ENCODE results near the gene PLCB4. TPM values are rescaled to one million over a fixed set of nuclear protein-coding genes. Genes with fewer than 3 reads are reported as not detected.

Gene PLCB4
- total RNA-seq, 2 experiments from 2014 or later, result not detected

GRCh38 chr20:9156529-9157280 is 87.8 kb downstream of the PLCB4 start:
- intact Hi-C loops (cut with micrococcal nuclease; ENCODE audit: unreplicated experiment), result no loop called here
- no peak for DNase-seq (ENCODE audit: low spot score)

GRCh38 chr20:9160331-9160730 is 91.4 kb downstream of the PLCB4 start:
- Histone ChIP-seq H3K4me1 (ENCODE audit: insufficient read depth, low read length, poor library complexity, severe bottlenecking) (no peaks in the 10 kb centered on the region), H3K4me2 (ENCODE audit: low read length) (no peak overlapping the region), H3K4me3 (ENCODE audit: low read depth, low read length, poor library complexity, severe bottlenecking) (no peak overlapping the region), H2AFZ (ENCODE audit: low read length) (no peak overlapping the region), H4K20me1 (ENCODE audit: insufficient read depth, low read length) (no peaks in the 10 kb centered on the region), H3K9me3 (ENCODE audit: low read length) (no peaks in the 10 kb centered on the region), H3K9me2 (ENCODE audit: insufficient read depth, low read length) (no peaks in the 10 kb centered on the region), H3K79me2 (ENCODE audit: insufficient read depth, low read depth, low read length) (no peaks in the 10 kb centered on the region), H3K27ac (ENCODE audit: low read depth, low read length, poor library complexity, severe bottlenecking) (no peak overlapping the region), H3K36me3 (ENCODE audit: insufficient read depth, low read length) (no peaks in the 10 kb centered on the region)
- no TSS peak for BruUV-seq (replicated peaks)
- TF ChIP-seq CTCF (conservative IDR thresholded peaks at IDR 0.05; ENCODE audit: low read length) (no peak), EZH2phosphoT487 (IDR thresholded peaks at IDR 0.05; ENCODE audit: borderline replicate concordance, low read depth, low read length) (no peak)
- intact Hi-C loops (cut with micrococcal nuclease; ENCODE audit: unreplicated experiment), result no loop called here
- ChIA-PET CTCF (ENCODE audit: unreplicated experiment) (no interaction called here), POLR2A (no interaction called here)
- no peak for DNase-seq (ENCODE audit: low spot score)

More at GRCh38 chr20:9156529-9157280, 87.8 kb downstream of the PLCB4 start:
- Histone ChIP-seq H3K27ac (ENCODE audit: low read depth, low read length, poor library complexity, severe bottlenecking) (no peak overlapping the region), H3K79me2 (ENCODE audit: insufficient read depth, low read depth, low read length) (no peaks in the 10 kb centered on the region), H3K4me1 (ENCODE audit: insufficient read depth, low read length, poor library complexity, severe bottlenecking) (no peaks in the 10 kb centered on the region), H3K36me3 (ENCODE audit: insufficient read depth, low read length) (no peaks in the 10 kb centered on the region), H3K9me2 (ENCODE audit: insufficient read depth, low read length) (no peaks in the 10 kb centered on the region), H4K20me1 (ENCODE audit: insufficient read depth, low read length) (no peaks in the 10 kb centered on the region), H2AFZ (ENCODE audit: low read length) (no peak overlapping the region), H3K4me3 (ENCODE audit: low read depth, low read length, poor library complexity, severe bottlenecking) (no peak overlapping the region), H3K4me2 (ENCODE audit: low read length) (no peak overlapping the region), H3K9me3 (ENCODE audit: low read length) (no peaks in the 10 kb centered on the region)
- CTCF ChIA-PET (ENCODE audit: unreplicated experiment), result no interaction called here
- no TSS peak for BruUV-seq (replicated peaks)
- POLR2A ChIA-PET, result interaction anchor here (1.0 kb wide), 2 partner anchors 8 to 347 kb away, joined by 3 read pairs; no protein-coding TSS in a partner anchor
- TF ChIP-seq CTCF (conservative IDR thresholded peaks at IDR 0.05; ENCODE audit: low read length) (no peak), EZH2phosphoT487 (IDR thresholded peaks at IDR 0.05; ENCODE audit: borderline replicate concordance, low read depth, low read length) (no peak)

GRCh38 chr20:9160757-9161156 is 91.9 kb downstream of the PLCB4 start:
- CTCF ChIA-PET (ENCODE audit: unreplicated experiment), result no interaction called here
- no peaks in the 10 kb centered on the region for H3K4me1 ChIP-seq (ENCODE audit: insufficient read depth, low read length, poor library complexity, severe bottlenecking)
- intact Hi-C loops (cut with micrococcal nuclease; ENCODE audit: unreplicated experiment), result no loop called here
- no peak for TF ChIP-seq EZH2phosphoT487 (IDR thresholded peaks at IDR 0.05; ENCODE audit: borderline replicate concordance, low read depth, low read length)
- TF ChIP-seq CTCF (conservative IDR thresholded peaks at IDR 0.05; ENCODE audit: low read length), result no peak
- POLR2A ChIA-PET, result no interaction called here
- H3K9me2 ChIP-seq (ENCODE audit: insufficient read depth, low read length), result no peaks in the 10 kb centered on the region
- no peak overlapping the region for H3K4me2 ChIP-seq (ENCODE audit: low read length)
- H3K79me2 ChIP-seq (ENCODE audit: insufficient read depth, low read depth, low read length), result no peaks in the 10 kb centered on the region
- H3K4me3 ChIP-seq (ENCODE audit: low read depth, low read length, poor library complexity, severe bottlenecking), result no peak overlapping the region
- no peak for DNase-seq (ENCODE audit: low spot score)
- H3K27ac ChIP-seq (ENCODE audit: low read depth, low read length, poor library complexity, severe bottlenecking), result no peak overlapping the region
- H3K9me3 ChIP-seq (ENCODE audit: low read length), result no peaks in the 10 kb centered on the region
- BruUV-seq (replicated peaks), result no TSS peak
- no peaks in the 10 kb centered on the region for H3K36me3 ChIP-seq (ENCODE audit: insufficient read depth, low read length)
- H4K20me1 ChIP-seq (ENCODE audit: insufficient read depth, low read length), result no peaks in the 10 kb centered on the region
- no peak overlapping the region for H2AFZ ChIP-seq (ENCODE audit: low read length)

Data from OCI-LY7 (cell line).